SK-N-MC (cell line): Measurements from ENCODE around the gene GABRR2.

Experiments
- EZH2 ChIP-seq: fragments of 200-600 bp; sonication (generic); IDR thresholded peaks from one replicate; pipeline ENCODE4 v1.6.1; 2017; ENCODE audit warnings: antibody characterized with exemption
- FOXP2 ChIP-seq: optimal IDR thresholded peaks from 2 replicates; pipeline ENCODE3; 2011; ENCODE audit warnings: mild to moderate bottlenecking, moderate library complexity; ENCODE audit not compliant: insufficient read depth; ENCODE audit errors: extremely low read length, control extremely low read depth
- POLR2AphosphoS5 ChIP-seq: IDR thresholded peaks from 2 replicates; pipeline ENCODE4 v1.6.1; 2012; ENCODE audit warnings: mild to moderate bottlenecking, low read depth, low read length, borderline replicate concordance

DNA sequence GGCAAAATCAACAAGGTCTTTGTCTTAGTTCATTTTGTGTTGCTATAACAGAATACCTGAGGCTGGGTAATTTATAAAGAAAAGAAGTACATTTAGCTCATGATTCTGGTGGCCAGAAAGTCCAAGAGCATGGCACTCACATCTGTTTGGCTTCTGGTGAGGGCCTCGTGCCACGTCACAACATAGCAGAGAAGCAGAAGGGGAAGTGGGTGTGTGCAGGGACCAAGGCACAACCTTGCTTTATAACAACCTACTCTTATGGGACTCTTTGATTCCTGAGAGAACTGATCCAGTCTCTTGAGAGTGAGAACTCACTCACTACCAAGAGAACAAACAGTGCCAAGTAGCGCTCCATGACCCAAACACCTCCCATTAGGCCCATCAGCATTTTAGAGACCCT, 25.4 kb downstream of the GABRR2 start:
- TF ChIP-seq POLR2AphosphoS5 (no peak), EZH2 (no peak), FOXP2 (no peak)
